DMS 273 (cell line): ENCODE results near the gene LIAS.
A peak's percentile ranks its signal among the peaks of the same experiment; 100 is the strongest.
"Not testable (repeated sequence)": the region's sequence is repeated elsewhere in the genome, so short reads cannot be mapped to it uniquely, and the experiment has no call there.

Source experiments
- DNase-seq: peaks from one replicate; lab custom pipeline; 2025; ENCODE audit not compliant: unreplicated experiment; lab: John Stamatoyannopoulos, UW

LIAS gene

DNA sequence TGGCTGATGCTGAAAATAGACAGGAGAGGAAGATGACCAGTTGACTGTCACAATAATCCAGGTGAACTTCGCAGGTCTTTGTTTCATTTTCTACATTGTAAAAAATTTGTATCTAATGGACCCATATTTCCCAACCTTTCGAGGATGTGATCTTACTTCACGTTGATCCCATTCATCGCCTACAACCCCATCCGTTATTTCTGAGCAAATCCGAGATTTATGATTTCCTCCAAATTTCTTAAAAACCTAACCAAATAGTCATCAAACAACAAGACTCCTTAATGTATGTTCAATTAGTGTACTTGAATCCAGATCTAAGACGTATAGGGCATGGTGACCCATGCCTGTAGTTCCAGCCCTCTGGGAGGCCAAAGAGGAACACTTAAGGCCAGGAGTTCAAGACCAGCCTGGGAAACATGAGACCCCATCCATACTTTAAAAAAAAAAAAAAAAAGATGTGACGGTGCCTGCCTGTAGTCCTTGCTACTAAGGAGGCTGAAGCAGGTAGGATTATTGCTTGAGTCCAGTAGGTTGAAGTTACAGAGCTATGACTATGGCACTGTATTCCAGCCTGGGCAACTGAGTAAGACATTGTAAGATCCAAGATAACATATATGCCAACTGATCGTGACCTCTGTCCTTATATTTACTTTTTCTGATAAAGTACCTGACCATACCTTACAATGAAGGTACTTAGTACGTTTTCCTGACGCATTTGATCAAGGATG lies 5.8 kb upstream of the LIAS start:
- DNase-seq: peak; percentile 31

GRCh38 chr4:39453738-39454137 lies 5.1 kb upstream of the LIAS start:
- DNase-seq: no peak

DNA sequence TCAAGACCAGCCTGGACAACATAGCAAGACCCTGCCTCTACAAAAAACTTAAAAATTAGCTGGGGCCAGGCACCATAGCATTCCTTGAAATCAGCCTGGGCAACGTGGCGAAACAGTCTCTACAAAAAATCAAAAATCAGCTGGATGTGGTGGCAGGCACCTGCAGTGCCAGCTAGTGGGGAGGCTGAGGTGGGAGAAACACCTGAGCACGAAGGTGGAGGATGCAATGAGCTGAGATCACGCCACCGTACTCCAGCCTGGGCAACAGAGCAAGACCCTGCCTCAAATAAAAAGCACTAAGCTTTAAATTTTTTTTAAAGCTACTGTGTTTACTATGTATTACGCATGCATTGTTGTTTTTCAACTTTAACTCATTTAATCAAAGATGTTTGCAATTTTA lies 3.4 kb upstream of the LIAS start:
- DNase-seq: no peak

DNA sequence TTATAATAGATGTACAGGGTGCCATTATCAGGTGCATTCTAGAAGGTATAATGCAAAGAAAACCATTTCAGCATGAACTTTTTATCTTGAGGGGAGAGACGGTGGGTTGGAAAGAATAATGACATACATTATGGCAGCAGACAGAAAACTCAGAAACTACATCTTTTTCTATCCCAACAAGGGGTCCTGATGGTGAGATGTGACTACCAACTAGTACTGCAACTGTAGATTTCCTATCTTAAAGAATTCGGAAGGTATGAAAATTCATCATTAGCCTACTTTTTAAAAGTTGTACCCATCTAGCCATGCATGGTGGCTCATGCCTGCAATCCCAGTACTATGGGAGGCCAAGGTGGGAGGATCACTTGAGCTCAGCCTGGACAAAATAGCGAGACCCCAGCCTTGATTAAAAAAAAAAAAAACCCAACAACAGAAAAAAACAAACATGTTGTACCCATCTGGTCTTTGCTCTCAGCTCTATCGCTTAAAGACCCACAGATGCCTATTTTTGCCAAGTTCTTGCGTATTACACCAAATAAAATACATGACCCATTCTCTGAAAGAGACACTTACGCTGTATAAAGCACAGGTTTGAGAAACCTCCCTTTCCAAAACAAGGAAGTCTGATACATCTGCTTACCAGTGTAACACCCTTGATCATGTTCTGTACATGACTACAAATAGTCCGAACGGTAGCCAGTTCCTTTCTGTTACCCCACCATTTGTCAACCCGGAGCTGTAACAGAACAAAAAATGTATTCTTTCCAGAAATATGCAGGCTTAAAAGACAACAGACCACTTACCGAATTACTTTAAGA lies 1.7 kb upstream of the LIAS start:
- no peak for DNase-seq

- not testable (repeated sequence) for DNase-seq
Observed at GRCh38 chr4:39458161-39458504, 723 bp upstream of the LIAS start.

GRCh38 chr4:39464886-39465501 lies 6.1 kb downstream of the LIAS start:
- peak; percentile 40 for DNase-seq

- DNase-seq: no peak
Observed at GRCh38 chr4:39466747-39467146, 7.9 kb downstream of the LIAS start.

GRCh38 chr4:39467464-39467863 lies 8.6 kb downstream of the LIAS start:
- no peak for DNase-seq

GRCh38 chr4:39469429-39470077 lies 10.7 kb downstream of the LIAS start:
- DNase-seq: peak; percentile 73

DNA sequence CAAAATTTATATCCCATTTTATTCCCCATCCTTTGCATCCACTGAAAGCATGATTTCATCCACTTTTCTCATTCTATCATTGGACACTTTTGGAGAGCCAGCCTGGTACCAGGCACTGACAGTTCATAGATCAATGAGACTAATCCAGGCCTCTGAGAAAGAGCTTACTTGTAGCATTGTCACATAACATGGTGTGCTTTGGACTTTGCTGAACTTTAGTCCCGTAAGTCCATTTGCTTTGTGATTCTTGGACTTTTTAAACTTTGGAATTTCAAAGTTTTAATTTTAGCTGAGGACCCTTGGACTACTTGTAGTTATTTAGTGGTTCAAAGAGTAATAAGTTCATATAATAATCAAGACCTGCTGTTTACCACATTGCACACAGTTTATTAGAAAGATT lies 11.5 kb downstream of the LIAS start:
- no peak for DNase-seq

GRCh38 chr4:39472396-39472795 lies 13.5 kb downstream of the LIAS start:
- DNase-seq: no peak

DNA sequence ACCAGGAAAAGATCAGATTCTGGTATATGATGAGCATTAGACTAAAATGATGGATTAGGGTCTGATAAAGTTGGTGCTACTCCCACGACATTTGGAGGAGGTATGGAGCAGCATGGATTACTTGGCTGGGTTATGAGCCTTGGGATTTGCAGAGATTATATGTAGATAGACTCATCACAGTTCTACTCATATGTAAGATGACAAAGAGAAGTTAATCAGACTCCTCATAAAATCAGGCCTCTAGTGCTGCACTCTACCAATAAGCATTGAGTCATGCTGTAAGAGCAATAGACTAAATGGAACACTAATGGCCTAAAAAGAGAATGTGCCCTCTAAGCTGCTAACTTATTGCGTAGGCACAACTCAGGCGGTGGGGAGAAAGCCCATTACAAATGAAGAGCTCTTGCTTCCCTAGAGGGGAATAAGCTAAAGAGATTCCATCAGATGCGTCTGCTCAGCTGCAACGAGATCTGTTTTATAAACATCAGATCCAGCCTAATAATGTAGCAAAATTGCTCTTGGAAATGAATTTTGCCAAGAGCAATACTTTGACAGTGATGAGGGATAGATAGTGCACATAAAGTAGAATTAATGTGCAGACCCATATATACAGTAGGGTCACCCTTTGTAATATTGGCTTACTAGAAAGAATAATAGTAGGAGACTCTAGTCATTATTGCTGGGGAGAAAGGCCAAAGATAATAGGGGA lies 17.5 kb downstream of the LIAS start:
- no peak for DNase-seq

DNA sequence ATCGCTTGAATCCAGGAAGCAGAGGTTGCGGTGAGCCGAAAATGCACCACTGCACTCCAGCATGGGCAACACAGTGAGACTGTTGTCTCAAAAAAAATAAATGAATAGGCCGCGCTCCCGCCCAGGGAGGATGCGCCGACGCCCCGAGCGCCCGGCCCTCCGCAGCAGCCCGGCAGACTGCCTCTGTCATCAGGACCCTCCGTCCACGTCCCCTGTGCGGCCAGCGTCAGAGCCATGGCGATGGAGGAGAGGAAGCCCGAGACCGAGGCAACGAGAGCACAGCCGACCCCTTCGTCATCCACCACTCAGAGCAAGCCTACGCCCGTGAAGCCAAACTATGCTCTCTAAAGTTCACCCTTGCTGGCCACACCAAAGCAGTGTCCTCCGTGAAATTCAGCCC lies 21.4 kb downstream of the LIAS start:
- no peak for DNase-seq

DNA sequence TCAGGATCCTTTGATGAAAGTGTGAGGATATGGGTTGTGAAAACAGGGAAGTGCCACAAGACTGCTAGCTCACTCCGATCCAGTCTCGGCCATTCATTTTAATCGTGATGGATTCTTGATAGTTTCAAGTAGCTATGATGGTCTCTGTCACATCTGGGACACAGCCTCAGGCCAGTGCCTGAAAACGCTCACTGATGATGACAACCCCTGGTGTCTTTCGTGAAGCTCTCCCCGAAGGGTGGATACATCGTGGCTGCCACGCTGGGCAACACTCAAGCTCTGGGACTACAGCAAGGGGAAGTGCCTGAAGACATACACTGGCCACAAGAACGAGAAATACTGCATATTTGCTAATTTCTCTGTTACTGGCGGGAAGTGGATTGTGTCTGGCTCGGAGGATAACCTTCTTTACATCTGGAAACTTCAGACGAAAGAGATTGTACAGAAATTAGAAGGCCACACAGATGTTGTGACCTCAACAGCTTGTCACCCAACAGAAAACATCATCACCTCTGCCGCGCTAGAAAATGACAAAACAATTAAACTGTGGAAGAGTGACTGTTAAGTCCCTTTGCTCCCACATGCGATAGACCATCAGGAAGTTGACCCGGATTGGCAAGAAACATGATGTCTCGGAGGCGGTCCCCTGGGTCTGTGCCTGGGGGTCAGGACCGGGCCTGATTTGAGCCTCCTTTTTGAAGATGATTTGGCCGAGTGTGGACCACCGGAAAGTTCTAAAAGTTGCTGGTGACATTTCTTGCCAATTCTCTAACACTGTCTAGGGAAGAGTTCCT lies 22.2 kb downstream of the LIAS start:
- DNase-seq: no peak

- DNase-seq: no peak
Observed at GRCh38 chr4:39484582-39485272, 25.9 kb downstream of the LIAS start.

DNA sequence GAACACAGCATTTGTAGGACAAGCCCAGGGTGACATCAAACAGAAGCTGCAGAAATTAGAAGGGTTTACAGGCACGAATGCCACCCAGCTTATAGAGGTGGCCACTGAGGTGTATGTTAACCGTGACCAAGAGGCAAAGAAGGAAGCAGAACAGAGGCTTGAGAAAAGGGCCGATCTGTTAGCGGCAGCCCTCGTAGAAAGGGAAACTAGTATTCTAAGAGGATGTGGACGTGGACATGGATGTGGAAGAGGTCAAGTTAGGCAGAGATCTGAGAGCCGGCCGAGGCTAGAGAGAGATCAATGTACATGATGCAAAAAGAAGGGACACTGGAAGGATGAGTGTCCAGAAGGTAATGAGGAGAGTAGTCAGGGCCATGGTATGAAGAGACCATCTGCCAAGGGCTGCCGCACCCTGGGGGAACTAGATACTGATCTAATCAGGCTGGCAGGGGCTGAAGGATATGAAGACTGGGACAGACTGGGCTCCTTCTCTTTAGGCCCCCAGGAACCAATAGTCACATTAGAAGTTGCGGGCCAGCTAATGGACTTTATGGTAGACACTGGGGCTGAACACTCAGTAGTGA lies 27.5 kb downstream of the LIAS start:
- DNase-seq: no peak

DNA sequence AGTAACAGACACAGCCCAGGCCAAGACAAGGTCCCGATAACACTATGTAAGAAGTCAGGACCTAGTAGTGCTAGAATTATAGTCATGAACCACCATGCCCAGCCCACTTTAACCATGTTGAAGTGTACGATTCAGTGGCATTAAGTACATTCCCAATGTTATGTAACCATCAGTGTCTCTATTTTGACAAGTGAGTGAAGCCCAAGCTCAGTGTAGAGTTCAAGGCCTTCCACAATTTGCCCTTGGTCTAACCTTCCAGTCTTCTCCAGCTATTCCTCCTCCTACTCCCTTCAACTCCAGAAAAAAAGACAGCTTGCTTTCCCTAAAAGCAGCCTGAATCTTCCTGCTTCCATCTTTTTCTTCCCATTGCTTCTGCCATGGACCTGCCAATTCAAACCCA lies 31.5 kb downstream of the LIAS start:
- no peak for DNase-seq

- no peak for DNase-seq
Observed at GRCh38 chr4:39494354-39494753, 35.5 kb downstream of the LIAS start.
